ENCODE data around the gene MRPS7. TPM values are rescaled to one million over a fixed set of nuclear protein-coding genes. Genes with fewer than 3 reads are reported as not detected.

MRPS7 gene
- total and polyA plus RNA-seq, 2 experiments from 2014 or later, result 47.5 to 102 TPM

DNA sequence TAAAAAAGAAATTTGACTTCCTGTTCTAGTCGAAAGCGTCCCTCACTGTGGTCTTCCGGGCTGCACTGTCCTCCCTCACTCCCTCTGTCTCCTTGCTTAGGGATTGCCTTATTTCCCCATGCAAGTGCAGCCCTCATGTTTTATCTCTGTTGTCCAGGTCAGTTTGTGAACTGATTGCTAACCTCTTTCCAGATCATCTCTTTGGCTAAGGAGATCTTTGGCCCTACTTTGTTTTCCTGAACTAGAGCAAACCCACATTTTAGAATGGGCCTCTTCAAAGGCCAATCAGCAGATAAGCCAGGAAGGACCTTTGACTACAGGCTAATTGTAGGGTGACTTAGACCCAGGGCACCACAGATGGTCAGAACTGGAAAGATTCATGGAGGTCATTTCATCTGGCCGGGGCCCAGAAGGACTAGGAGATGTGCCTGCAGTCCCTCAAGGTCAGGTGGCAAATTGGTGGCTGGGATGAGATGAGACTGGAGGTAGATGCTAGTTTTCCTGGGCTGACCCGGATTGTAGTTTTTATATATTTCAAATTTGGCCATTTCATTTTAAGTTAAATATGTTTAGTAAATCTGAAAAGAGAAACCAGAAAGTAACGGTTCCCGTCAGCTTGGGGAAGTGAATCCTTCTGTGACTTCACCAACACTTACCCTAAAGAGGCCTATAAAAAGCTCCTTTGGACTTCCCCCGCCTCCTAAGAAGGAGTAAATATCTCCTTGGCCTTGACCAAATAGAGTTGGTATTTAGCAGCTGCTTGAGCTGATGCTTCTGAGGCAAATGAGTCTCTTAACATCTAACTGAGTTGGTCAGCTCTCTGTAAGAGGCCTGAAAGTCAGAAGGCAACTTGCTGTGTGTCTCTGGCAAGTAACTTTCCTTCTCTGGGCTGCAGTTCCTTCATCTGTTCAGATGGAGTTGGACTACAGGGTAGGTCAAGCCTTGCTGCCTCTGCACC lies 33.8 kb downstream of the MRPS7 start:
- DNase-seq (ENCODE audit: low spot score), result no peak
- WGBS (ENCODE audit: low lambda C conversion rate, missing lambda C conversion rate), result 82% methylated on average over 8 of the region's 8 CpGs
- H4K20me1 ChIP-seq (ENCODE audit: insufficient read depth, poor library complexity, severe bottlenecking), result no peaks in the 10 kb centered on the region
- no peaks in the 10 kb centered on the region for H3K36me3 ChIP-seq (replicated peaks; ENCODE audit: insufficient read depth, low read depth)
- H3K27me3 ChIP-seq, result no peaks in the 10 kb centered on the region
- H3K4me3 ChIP-seq, result no peak overlapping the region
- H3K4me1 ChIP-seq (ENCODE audit: insufficient read depth), result no peaks in the 10 kb centered on the region
- TF ChIP-seq EZH2phosphoT487 (IDR thresholded peaks at IDR 0.05; ENCODE audit: low read depth, severe bottlenecking, unreplicated experiment), result no peak
- no peak for TF ChIP-seq CTCF (IDR thresholded peaks at IDR 0.05; ENCODE audit: poor library complexity)
- TF ChIP-seq EZH2 (IDR thresholded peaks at IDR 0.05; ENCODE audit: borderline replicate concordance), result no peak
- no peak overlapping the region for H3K4me2 ChIP-seq
- H3K9me3 ChIP-seq (ENCODE audit: low read depth), result no peaks in the 10 kb centered on the region
- H3K9me2 ChIP-seq (replicated peaks; ENCODE audit: insufficient read depth), result no peaks in the 10 kb centered on the region
- no peaks in the 10 kb centered on the region for H3K79me2 ChIP-seq
- H2AFZ ChIP-seq, result no peak overlapping the region
- H3K27ac ChIP-seq, result peak overlapping the region; percentile 9

GRCh38 chr17:75300280-75300679 lies 38.6 kb downstream of the MRPS7 start:
- Histone ChIP-seq H3K27ac (no peak overlapping the region), H3K79me2 (no peaks in the 10 kb centered on the region), H3K27me3 (no peaks in the 10 kb centered on the region), H4K20me1 (ENCODE audit: insufficient read depth, poor library complexity, severe bottlenecking) (no peaks in the 10 kb centered on the region), H3K9me2 (replicated peaks; ENCODE audit: insufficient read depth) (no peaks in the 10 kb centered on the region), H3K36me3 (replicated peaks; ENCODE audit: insufficient read depth, low read depth) (no peaks in the 10 kb centered on the region), H3K4me3 (no peak overlapping the region), H3K9me3 (ENCODE audit: low read depth) (no peaks in the 10 kb centered on the region), H2AFZ (no peak overlapping the region), H3K4me2 (no peak overlapping the region), H3K4me1 (ENCODE audit: insufficient read depth) (no peaks in the 10 kb centered on the region)
- no peak for TF ChIP-seq EZH2 (IDR thresholded peaks at IDR 0.05; ENCODE audit: borderline replicate concordance)
- TF ChIP-seq EZH2phosphoT487 (IDR thresholded peaks at IDR 0.05; ENCODE audit: low read depth, severe bottlenecking, unreplicated experiment), result no peak
- no peak for TF ChIP-seq CTCF (IDR thresholded peaks at IDR 0.05; ENCODE audit: poor library complexity)
- DNase-seq (ENCODE audit: low spot score), result no peak
- WGBS (ENCODE audit: low lambda C conversion rate, missing lambda C conversion rate), result 74% methylated on average over 7 of the region's 7 CpGs

DNA sequence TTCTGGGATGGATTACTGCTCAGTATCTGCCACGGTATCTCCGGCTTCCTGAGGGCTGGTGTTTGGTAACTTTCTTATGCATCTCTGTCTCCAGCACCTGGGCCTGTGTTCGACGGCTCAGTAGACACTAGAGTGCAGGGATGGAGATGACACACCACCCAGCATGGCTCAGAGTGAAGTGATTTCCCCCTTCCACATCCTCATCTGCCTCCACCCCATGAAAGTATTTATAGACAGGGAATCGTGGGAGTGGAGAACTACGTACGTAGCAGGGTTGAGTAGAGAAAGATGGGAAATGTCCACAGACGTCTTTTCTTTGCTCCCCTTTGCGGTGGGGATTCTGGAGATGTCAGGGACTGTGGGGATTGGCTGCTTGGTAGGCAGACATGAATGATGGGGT lies 39.4 kb downstream of the MRPS7 start:
- Histone ChIP-seq H3K9me2 (replicated peaks; ENCODE audit: insufficient read depth) (no peaks in the 10 kb centered on the region), H3K27me3 (no peaks in the 10 kb centered on the region), H3K79me2 (no peaks in the 10 kb centered on the region), H3K9me3 (ENCODE audit: low read depth) (no peaks in the 10 kb centered on the region), H3K27ac (no peak overlapping the region), H2AFZ (no peak overlapping the region), H3K36me3 (replicated peaks; ENCODE audit: insufficient read depth, low read depth) (no peaks in the 10 kb centered on the region), H3K4me1 (ENCODE audit: insufficient read depth) (no peaks in the 10 kb centered on the region), H3K4me2 (no peak overlapping the region), H4K20me1 (ENCODE audit: insufficient read depth, poor library complexity, severe bottlenecking) (no peaks in the 10 kb centered on the region), H3K4me3 (no peak overlapping the region)
- DNase-seq (ENCODE audit: low spot score), result no peak
- TF ChIP-seq EZH2 (IDR thresholded peaks at IDR 0.05; ENCODE audit: borderline replicate concordance) (no peak), EZH2phosphoT487 (IDR thresholded peaks at IDR 0.05; ENCODE audit: low read depth, severe bottlenecking, unreplicated experiment) (no peak), CTCF (IDR thresholded peaks at IDR 0.05; ENCODE audit: poor library complexity) (no peak)
- WGBS (ENCODE audit: low lambda C conversion rate, missing lambda C conversion rate), result 89% methylated on average over 9 of the region's 9 CpGs

All from hepatocyte (in vitro differentiated cells).